Neural cell (in vitro differentiated cells): Measurements from ENCODE around the gene TTC23. TPM values are rescaled to one million over a fixed set of nuclear protein-coding genes. Genes with fewer than 3 reads are reported as not detected.

Experiments
- H2AFZ ChIP-seq: fragments of 200-600, 300-800 bp; sonication (generic), shearing (Covaris generic); 2 replicates; pipeline ENCODE4 v1.6.0; 2014; ENCODE audit warnings: low read depth, mild to moderate bottlenecking, antibody characterized with exemption, low read length, moderate library complexity
- H3F3A ChIP-seq: fragments of 200-600 bp; shearing (Covaris generic); 2 replicates; pipeline ENCODE4 v1.6.1; 2016; ENCODE audit warnings: mild to moderate bottlenecking, moderate library complexity, mixed read lengths, antibody characterized with exemption, low read length; ENCODE audit not compliant: insufficient read depth, poor library complexity, severe bottlenecking
- H3K27ac ChIP-seq: fragments of 200-600, 300-800 bp; sonication (generic), shearing (Covaris generic); 2 replicates; pipeline ENCODE4 v1.5.1; 2014; ENCODE audit warnings: mild to moderate bottlenecking, low read length, moderate library complexity
- H3K27me3 ChIP-seq: fragments of 300-800, 200-600 bp; sonication (generic), shearing (Covaris generic); 2 replicates; pipeline ENCODE4 v1.6.0; 2014; ENCODE audit warnings: mild to moderate bottlenecking, low read depth, low read length, moderate library complexity; ENCODE audit not compliant: insufficient read depth
- H3K36me3 ChIP-seq: fragments of 300-800, 200-600 bp; sonication (generic), shearing (Covaris generic); 2 replicates; pipeline ENCODE4 v1.5.1; 2014; ENCODE audit warnings: mild to moderate bottlenecking, antibody characterized with exemption, low read length, moderate library complexity; ENCODE audit not compliant: insufficient read depth
- H3K4me2 ChIP-seq: fragments of 300-800, 200-600 bp; sonication (generic), shearing (Covaris generic); 2 replicates; pipeline ENCODE4 v1.6.0; 2014; ENCODE audit warnings: mild to moderate bottlenecking, low read length
- H3K4me3 ChIP-seq: fragments of 300-800, 200-600 bp; sonication (generic), shearing (Covaris generic); 2 replicates; pipeline ENCODE4 v1.5.1; 2014; ENCODE audit warnings: mild to moderate bottlenecking, low read length, moderate library complexity
- H3K79me2 ChIP-seq: fragments of 200-600 bp; shearing (Covaris generic); replicated peaks from 2 replicates; pipeline ENCODE4 v1.6.0; 2014; ENCODE audit warnings: mild to moderate bottlenecking, low read length, moderate library complexity; ENCODE audit not compliant: insufficient read depth
- H3K9ac ChIP-seq: fragments of 300-800, 200-600 bp; sonication (generic), shearing (Covaris generic); 2 replicates; pipeline ENCODE4 v1.6.1; 2016; ENCODE audit warnings: mild to moderate bottlenecking, low read length, mixed read lengths
- H3K9me2 ChIP-seq: fragments of 200-600 bp; shearing (Covaris generic); 2 replicates; pipeline ENCODE4 v1.6.1; 2016; ENCODE audit warnings: mild to moderate bottlenecking, low read length, mixed read lengths; ENCODE audit not compliant: insufficient read depth
- H3K9me3 ChIP-seq: fragments of 200-600, 300-800 bp; sonication (generic), shearing (Covaris generic); 2 replicates; pipeline ENCODE4 v1.6.1; 2016; ENCODE audit warnings: mild to moderate bottlenecking, mixed run types, low read length, moderate library complexity, mixed read lengths
- H4K20me1 ChIP-seq: fragments of 200-600 bp; shearing (Covaris generic); 2 replicates; pipeline ENCODE4 v1.6.1; 2016; ENCODE audit warnings: mild to moderate bottlenecking, mixed run types; ENCODE audit not compliant: insufficient read depth
- EP300 ChIP-seq: fragments of 450-650 bp; conservative IDR thresholded peaks from 2 replicates; pipeline ENCODE4 v1.6.1; 2014; ENCODE audit warnings: antibody characterized with exemption, mild to moderate bottlenecking, moderate library complexity; ENCODE audit not compliant: poor library complexity, severe bottlenecking
- EZH2 ChIP-seq: fragments of 200-600, 300-800 bp; shearing (Covaris generic), sonication (generic); IDR thresholded peaks from 2 replicates; pipeline ENCODE4 v1.6.1; 2014; ENCODE audit warnings: antibody characterized with exemption, low read length, borderline replicate concordance, mild to moderate bottlenecking; ENCODE audit not compliant: insufficient read depth, poor library complexity, severe bottlenecking
- MXI1 ChIP-seq: fragments of 450-650 bp; conservative IDR thresholded peaks from 2 replicates; pipeline ENCODE4 v1.6.1; 2014; ENCODE audit warnings: antibody characterized with exemption, mild to moderate bottlenecking; ENCODE audit not compliant: poor library complexity, severe bottlenecking
- POLR2AphosphoS5 ChIP-seq: IDR thresholded peaks from 2 replicates; pipeline ENCODE4 v1.6.1; 2012
- RAD21 ChIP-seq: fragments of 450-650 bp; conservative IDR thresholded peaks from 2 replicates; pipeline ENCODE4 v1.6.1; 2014; ENCODE audit warnings: antibody characterized with exemption, mild to moderate bottlenecking, moderate library complexity
- SMC3 ChIP-seq: fragments of 450-650 bp; conservative IDR thresholded peaks from 2 replicates; pipeline ENCODE4 v1.6.1; 2014; ENCODE audit warnings: antibody characterized with exemption, mild to moderate bottlenecking, moderate library complexity; ENCODE audit not compliant: poor library complexity
- TAF1 ChIP-seq: IDR thresholded peaks from 2 replicates; pipeline ENCODE4 v1.6.1; 2012; ENCODE audit warnings: low read depth
- polyA plus RNA-seq: library from polyadenylated mRNA; depleted of rRNA; stranded (reverse); fragments of >200 nt; gene quantifications from 2 replicates; pipeline ENCODE4 v1.2.3, GENCODE V29; 2014
- TF ChIP-seq, protein P1 (sequence below): fragments of 450-650 bp; IDR thresholded peaks from 2 replicates; pipeline ENCODE4 v1.5.1; 2014; ENCODE audit warnings: antibody characterized with exemption, mild to moderate bottlenecking, moderate library complexity; ENCODE audit not compliant: poor library complexity, severe bottlenecking
- TF ChIP-seq, protein P2 (sequence below): IDR thresholded peaks from 2 replicates; pipeline ENCODE4 v1.6.1; 2012; ENCODE audit warnings: borderline replicate concordance

The TTC23 gene
- polyA plus RNA-seq, 1 donor from 2014 or later = 6.2 TPM

DNA sequence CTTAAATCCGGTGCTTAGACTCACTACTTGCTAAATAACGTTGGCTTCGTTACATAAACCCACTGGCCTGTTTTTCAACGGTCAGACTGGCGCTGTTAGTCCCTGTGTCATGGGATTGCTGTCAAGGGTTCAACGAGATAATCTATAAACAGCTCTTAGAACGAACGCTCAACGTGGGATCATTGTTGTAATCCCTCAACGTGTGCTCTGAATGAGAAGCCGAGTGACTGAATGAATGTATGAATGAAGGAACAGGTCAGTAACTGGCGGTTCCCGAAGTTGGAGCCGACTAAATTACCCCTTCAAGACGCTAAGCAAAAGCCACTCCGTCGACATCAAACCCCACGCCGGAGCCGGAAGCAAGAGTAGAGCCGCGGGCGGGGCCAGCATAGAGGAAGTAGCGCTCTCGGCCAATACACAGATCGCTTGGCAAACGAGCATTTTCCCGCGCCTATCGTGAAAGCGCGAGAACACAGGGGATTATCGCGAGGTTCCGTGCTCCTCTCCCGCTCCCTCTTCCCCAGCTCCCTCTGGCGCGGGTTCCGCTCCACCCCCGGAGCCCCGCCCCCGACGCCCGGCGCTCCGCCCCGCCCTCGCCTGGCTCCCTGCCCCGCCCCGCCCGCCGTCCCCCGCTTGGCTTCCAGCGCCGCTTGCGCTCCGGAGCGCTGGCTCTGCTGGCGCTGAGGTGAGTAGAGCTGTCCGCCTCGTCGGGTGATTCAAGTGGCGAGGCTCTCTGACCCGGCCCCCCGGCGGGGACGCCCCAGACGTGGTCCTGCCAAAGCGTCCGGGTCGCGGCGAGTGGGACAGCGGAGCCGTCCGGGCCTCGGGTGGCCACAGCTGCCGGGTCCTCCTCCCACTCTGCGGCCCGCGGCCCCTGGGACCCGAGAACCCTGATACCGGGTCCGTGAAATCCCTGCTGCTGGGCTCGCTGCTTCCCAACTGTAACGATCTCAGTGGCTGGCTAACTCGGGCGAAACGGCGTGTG lies 1.8 kb upstream of the TTC23 start, which contains the start of gene LRRC28:
TSS of gene LRRC28 (plus strand) at position 625 of the 985 bp plus-strand sequence. CDS start 4,477 bp downstream, outside the sequence.
- H3K27me3 ChIP-seq = no peaks in the 10 kb centered on the region
- peak within 1 kb of the TSS; percentile 84 for H3K9ac ChIP-seq
- peak within 1 kb of the TSS; percentile 87 for H3K4me3 ChIP-seq
- no peaks in the 10 kb centered on the region for H4K20me1 ChIP-seq
- peak; percentile 87 for TF ChIP-seq MXI1
- no peak for TF ChIP-seq EZH2
- peak; percentile 96 for TF ChIP-seq TAF1
- no peak for TF ChIP-seq RAD21
- TF ChIP-seq POLR2AphosphoS5 = peak; percentile 97
- TF ChIP-seq, protein P1, sequence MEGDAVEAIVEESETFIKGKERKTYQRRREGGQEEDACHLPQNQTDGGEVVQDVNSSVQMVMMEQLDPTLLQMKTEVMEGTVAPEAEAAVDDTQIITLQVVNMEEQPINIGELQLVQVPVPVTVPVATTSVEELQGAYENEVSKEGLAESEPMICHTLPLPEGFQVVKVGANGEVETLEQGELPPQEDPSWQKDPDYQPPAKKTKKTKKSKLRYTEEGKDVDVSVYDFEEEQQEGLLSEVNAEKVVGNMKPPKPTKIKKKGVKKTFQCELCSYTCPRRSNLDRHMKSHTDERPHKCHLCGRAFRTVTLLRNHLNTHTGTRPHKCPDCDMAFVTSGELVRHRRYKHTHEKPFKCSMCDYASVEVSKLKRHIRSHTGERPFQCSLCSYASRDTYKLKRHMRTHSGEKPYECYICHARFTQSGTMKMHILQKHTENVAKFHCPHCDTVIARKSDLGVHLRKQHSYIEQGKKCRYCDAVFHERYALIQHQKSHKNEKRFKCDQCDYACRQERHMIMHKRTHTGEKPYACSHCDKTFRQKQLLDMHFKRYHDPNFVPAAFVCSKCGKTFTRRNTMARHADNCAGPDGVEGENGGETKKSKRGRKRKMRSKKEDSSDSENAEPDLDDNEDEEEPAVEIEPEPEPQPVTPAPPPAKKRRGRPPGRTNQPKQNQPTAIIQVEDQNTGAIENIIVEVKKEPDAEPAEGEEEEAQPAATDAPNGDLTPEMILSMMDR = peak; percentile 10
- TF ChIP-seq SMC3 = no peak
- TF ChIP-seq, protein P2, sequence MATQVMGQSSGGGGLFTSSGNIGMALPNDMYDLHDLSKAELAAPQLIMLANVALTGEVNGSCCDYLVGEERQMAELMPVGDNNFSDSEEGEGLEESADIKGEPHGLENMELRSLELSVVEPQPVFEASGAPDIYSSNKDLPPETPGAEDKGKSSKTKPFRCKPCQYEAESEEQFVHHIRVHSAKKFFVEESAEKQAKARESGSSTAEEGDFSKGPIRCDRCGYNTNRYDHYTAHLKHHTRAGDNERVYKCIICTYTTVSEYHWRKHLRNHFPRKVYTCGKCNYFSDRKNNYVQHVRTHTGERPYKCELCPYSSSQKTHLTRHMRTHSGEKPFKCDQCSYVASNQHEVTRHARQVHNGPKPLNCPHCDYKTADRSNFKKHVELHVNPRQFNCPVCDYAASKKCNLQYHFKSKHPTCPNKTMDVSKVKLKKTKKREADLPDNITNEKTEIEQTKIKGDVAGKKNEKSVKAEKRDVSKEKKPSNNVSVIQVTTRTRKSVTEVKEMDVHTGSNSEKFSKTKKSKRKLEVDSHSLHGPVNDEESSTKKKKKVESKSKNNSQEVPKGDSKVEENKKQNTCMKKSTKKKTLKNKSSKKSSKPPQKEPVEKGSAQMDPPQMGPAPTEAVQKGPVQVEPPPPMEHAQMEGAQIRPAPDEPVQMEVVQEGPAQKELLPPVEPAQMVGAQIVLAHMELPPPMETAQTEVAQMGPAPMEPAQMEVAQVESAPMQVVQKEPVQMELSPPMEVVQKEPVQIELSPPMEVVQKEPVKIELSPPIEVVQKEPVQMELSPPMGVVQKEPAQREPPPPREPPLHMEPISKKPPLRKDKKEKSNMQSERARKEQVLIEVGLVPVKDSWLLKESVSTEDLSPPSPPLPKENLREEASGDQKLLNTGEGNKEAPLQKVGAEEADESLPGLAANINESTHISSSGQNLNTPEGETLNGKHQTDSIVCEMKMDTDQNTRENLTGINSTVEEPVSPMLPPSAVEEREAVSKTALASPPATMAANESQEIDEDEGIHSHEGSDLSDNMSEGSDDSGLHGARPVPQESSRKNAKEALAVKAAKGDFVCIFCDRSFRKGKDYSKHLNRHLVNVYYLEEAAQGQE = peak; percentile 94
- TF ChIP-seq EP300 = peak; percentile 24
- H2AFZ ChIP-seq = peak within 1 kb of the TSS; percentile 98
- peaks cover 7% of the 10 kb centered on the region for H3K79me2 ChIP-seq
- peak within 1 kb of the TSS; percentile 95 for H3K27ac ChIP-seq
- H3K36me3 ChIP-seq = no peaks in the 10 kb centered on the region
- peak within 1 kb of the TSS; percentile 90 for H3K4me2 ChIP-seq
- H3K9me3 ChIP-seq = no peaks in the 10 kb centered on the region
- no peaks in the 10 kb centered on the region for H3K9me2 ChIP-seq
- peaks cover 12% of the 10 kb centered on the region for H3F3A ChIP-seq

- Histone ChIP-seq H2AFZ (peak overlapping the region; percentile 98), H3K9me3 (no peaks in the 10 kb centered on the region), H3K4me3 (peak overlapping the region; percentile 87), H4K20me1 (no peaks in the 10 kb centered on the region), H3K9me2 (no peaks in the 10 kb centered on the region), H3K36me3 (no peaks in the 10 kb centered on the region), H3K27me3 (no peaks in the 10 kb centered on the region), H3K9ac (peak overlapping the region; percentile 84), H3F3A (peaks cover 12% of the 10 kb centered on the region), H3K4me2 (peak overlapping the region; percentile 84), H3K27ac (peak overlapping the region; percentile 95), H3K79me2 (peaks cover 7% of the 10 kb centered on the region)
- TF ChIP-seq EP300 (no peak), TAF1 (no peak), POLR2AphosphoS5 (no peak), SMC3 (no peak), MXI1 (no peak), RAD21 (no peak), EZH2 (no peak)
- TF ChIP-seq, protein P2 = no peak
- TF ChIP-seq, protein P1 = no peak
Observed at GRCh38 chr15:99250494-99250856, 1.1 kb upstream of the TTC23 start.
